Osteocyte (in vitro differentiated cells): Measurements from ENCODE around the gene SLC16A10. TPM values are rescaled to one million over a fixed set of nuclear protein-coding genes. Genes with fewer than 3 reads are reported as not detected.

ENCODE experiments used
- DNase-seq: peaks from one replicate; pipeline ENCODE4 v3.0.0; 2021; ENCODE audit warnings: mixed read lengths; ENCODE audit not compliant: unreplicated experiment; ENCODE audit errors: extremely low spot score
- H3K27ac Mint-ChIP-seq: one replicate; pipeline ENCODE4 v1.8.0; 2021; ENCODE audit warnings: mild to moderate bottlenecking, mixed read lengths; ENCODE audit not compliant: unreplicated experiment
- H3K27me3 Mint-ChIP-seq: one replicate; pipeline ENCODE4 v1.8.0; 2021; ENCODE audit warnings: mixed read lengths; ENCODE audit not compliant: unreplicated experiment
- H3K36me3 Mint-ChIP-seq: one replicate; pipeline ENCODE4 v1.8.0; 2021; ENCODE audit warnings: mixed read lengths; ENCODE audit not compliant: unreplicated experiment
- H3K4me1 Mint-ChIP-seq: one replicate; pipeline ENCODE4 v1.8.0; 2021; ENCODE audit warnings: mixed read lengths; ENCODE audit not compliant: unreplicated experiment
- H3K4me3 Mint-ChIP-seq: one replicate; pipeline ENCODE4 v1.8.0; 2021; ENCODE audit warnings: mild to moderate bottlenecking, moderate library complexity, mixed read lengths; ENCODE audit not compliant: unreplicated experiment
- H3K9me3 Mint-ChIP-seq: one replicate; pipeline ENCODE4 v1.8.0; 2021; ENCODE audit warnings: mixed read lengths; ENCODE audit not compliant: unreplicated experiment
- total RNA-seq: library from RNA; stranded (reverse); gene quantifications from 2 replicates; pipeline ENCODE4 v1.2.1, GENCODE V29; 2021
- TF ChIP-seq, protein P1 (sequence below): fragments of 200-600 bp; sonication (generic); IDR thresholded peaks from 2 replicates; pipeline ENCODE4 v1.5.0; 2021; ENCODE audit warnings: antibody characterized with exemption, mild to moderate bottlenecking, moderate library complexity

SLC16A10 gene
- total RNA-seq, 1 donor from 2014 or later = not detected

DNA sequence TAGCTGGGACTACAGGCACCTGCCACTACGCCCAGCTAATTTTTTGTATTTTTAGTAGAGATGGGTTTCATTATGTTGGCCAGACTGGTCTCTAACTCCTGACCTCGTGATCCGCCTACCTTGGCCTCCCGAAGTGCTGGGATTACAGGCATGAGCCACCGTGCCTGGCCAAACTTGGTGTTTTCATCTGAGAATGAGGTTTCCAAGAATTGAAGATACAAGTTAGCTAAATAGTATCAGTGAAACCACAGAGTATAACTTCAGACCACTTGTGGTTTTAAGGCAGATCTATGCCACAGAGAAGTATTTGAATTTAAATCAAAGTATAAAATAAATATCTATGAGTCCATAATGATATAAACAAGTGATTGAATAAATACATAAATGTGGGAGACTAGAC is 70.1 kb downstream of the SLC16A10 start:
- no peaks in the 10 kb centered on the region for H3K9me3 Mint-ChIP-seq
- TF ChIP-seq, protein P1, sequence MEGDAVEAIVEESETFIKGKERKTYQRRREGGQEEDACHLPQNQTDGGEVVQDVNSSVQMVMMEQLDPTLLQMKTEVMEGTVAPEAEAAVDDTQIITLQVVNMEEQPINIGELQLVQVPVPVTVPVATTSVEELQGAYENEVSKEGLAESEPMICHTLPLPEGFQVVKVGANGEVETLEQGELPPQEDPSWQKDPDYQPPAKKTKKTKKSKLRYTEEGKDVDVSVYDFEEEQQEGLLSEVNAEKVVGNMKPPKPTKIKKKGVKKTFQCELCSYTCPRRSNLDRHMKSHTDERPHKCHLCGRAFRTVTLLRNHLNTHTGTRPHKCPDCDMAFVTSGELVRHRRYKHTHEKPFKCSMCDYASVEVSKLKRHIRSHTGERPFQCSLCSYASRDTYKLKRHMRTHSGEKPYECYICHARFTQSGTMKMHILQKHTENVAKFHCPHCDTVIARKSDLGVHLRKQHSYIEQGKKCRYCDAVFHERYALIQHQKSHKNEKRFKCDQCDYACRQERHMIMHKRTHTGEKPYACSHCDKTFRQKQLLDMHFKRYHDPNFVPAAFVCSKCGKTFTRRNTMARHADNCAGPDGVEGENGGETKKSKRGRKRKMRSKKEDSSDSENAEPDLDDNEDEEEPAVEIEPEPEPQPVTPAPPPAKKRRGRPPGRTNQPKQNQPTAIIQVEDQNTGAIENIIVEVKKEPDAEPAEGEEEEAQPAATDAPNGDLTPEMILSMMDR = no peak
- no peaks in the 10 kb centered on the region for H3K36me3 Mint-ChIP-seq

DNA sequence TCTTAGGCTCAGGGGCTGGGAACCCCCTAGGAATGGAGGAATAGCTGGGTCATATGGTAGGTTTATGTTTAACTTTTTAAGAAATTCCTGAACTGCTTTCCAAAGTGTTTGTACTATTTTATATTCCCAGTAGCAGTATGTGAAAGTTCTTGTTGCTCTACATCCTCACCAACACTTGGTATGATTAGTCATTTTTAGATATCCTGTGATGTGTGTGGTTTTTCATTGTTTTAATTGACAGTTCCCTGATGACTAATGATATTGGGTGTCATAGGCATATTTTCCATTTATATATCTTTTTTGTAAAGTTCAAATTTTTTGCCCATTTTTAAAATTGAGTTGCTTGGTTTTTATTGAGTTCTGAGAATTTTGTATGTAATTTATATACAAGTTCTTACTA is 72.3 kb downstream of the SLC16A10 start:
- DNase-seq = no peak
- Mint-ChIP-seq H3K4me1 (no peaks in the 10 kb centered on the region), H3K27me3 (peaks cover 12% of the 10 kb centered on the region), H3K27ac (no peak overlapping the region), H3K4me3 (no peak overlapping the region), H3K36me3 (no peaks in the 10 kb centered on the region), H3K9me3 (peaks cover 4% of the 10 kb centered on the region)
- TF ChIP-seq, protein P1 = no peak

More for the DNA sequence above, 70.1 kb downstream of the SLC16A10 start:
- no peak overlapping the region for H3K27ac Mint-ChIP-seq
- peaks cover 28% of the 10 kb centered on the region for H3K27me3 Mint-ChIP-seq
- DNase-seq = no peak
- H3K4me1 Mint-ChIP-seq = no peaks in the 10 kb centered on the region
- H3K4me3 Mint-ChIP-seq = no peak overlapping the region

DNA sequence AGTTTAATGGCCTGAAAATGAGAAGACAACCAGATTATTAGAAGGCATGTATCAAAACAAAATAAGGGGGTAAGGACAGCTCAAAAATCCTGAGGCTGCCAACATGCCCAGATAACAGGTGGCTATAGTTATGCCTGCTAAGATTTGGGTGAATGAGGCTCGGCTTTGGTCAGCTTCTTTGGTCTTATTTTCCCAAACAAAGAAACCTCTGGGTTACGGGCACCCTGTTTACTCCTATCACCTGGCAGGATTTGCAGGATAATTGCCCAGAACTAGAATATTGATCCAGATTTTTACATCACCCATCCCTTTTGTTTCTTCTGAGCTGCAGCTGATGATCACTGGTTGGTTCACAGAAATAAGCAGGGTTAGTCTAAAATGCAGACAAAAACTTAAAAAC is 74.3 kb downstream of the SLC16A10 start:
- H3K27me3 Mint-ChIP-seq = peaks cover 17% of the 10 kb centered on the region
- TF ChIP-seq, protein P1 = no peak
- H3K36me3 Mint-ChIP-seq = no peaks in the 10 kb centered on the region
- H3K4me1 Mint-ChIP-seq = no peaks in the 10 kb centered on the region
- peaks cover 4% of the 10 kb centered on the region for H3K9me3 Mint-ChIP-seq
- no peak overlapping the region for H3K4me3 Mint-ChIP-seq
- no peak for DNase-seq
- H3K27ac Mint-ChIP-seq = no peak overlapping the region

DNA sequence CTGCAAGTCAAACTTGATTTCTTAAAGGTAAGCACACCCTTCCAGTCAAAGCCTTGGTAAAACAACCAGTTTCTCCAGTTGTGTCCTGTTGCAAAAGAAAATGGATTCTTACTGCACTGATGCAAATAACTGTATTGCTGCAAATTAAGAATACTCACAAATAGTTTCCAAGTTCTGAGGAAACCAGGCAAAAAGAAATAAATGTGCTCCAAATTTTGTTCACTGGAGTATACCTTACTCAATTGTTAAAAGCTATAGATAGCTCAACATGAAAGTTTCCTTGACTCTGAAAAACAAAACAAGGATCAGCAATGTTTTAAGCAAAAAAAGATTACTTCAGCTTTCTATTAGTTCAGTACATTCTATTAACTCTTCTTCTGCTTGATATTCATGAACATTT is 75.2 kb downstream of the SLC16A10 start:
- H3K27ac Mint-ChIP-seq = no peak overlapping the region
- no peaks in the 10 kb centered on the region for H3K4me1 Mint-ChIP-seq
- no peaks in the 10 kb centered on the region for H3K36me3 Mint-ChIP-seq
- no peak for DNase-seq
- TF ChIP-seq, protein P1 = no peak
- peaks cover 24% of the 10 kb centered on the region for H3K27me3 Mint-ChIP-seq
- no peak overlapping the region for H3K4me3 Mint-ChIP-seq
- H3K9me3 Mint-ChIP-seq = peaks cover 4% of the 10 kb centered on the region

DNA sequence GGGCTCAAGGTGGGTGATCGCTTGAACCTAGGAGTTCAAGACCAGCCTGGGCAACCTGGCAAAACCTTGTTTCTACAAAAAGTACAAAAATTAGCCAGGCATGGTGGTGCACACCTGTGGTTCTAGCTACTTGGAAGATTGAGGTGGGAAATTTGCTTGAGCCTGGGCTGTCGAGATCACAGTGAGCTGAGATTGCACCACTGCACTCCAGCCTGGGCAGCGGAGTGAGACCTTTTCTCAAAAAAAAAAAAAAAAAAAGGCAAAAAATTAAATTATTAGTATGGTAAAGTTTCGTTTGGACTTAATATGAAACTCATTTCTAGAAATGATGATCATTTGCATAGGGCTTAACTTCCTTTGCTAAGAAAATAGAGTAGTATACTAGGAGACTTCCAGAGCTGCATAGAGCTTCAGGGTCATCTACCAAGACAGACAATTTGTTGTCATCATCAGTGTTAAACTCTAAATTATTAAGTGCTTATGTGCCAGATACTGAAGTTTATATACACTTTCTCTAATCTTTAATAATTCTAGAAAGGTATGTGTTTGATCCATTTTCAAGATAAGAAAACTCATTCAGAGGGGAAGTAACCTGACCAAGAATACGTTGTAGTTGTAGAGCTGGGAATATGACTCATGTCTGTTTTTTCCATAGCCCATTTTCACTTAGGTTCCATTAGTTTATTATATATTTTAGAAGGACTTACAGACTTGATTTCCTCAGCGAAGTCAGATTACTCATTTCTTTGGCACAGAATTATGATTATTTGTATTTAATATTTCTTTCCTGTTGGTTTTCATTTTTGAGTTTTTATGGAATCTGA is 84.5 kb downstream of the SLC16A10 start:
- H3K27me3 Mint-ChIP-seq = peaks cover 37% of the 10 kb centered on the region
- H3K4me3 Mint-ChIP-seq = no peak overlapping the region
- H3K4me1 Mint-ChIP-seq = no peaks in the 10 kb centered on the region
- H3K27ac Mint-ChIP-seq = no peak overlapping the region
- DNase-seq = no peak
- H3K9me3 Mint-ChIP-seq = no peaks in the 10 kb centered on the region
- TF ChIP-seq, protein P1 = no peak
- no peaks in the 10 kb centered on the region for H3K36me3 Mint-ChIP-seq
